Neuron (in vitro differentiated cells): ENCODE measurements around the gene DISC1.
"Not testable (repeated sequence)": the region's sequence is repeated elsewhere in the genome, so short reads cannot be mapped to it uniquely, and the experiment has no call there.

Experiments used
- H2AFZ ChIP-seq: one replicate; pipeline ENCODE4 v1.6.1; 2013; ENCODE audit warnings: low read depth, mild to moderate bottlenecking, inconsistent platforms, low read length, moderate library complexity
- H3K27me3 ChIP-seq: one replicate; pipeline ENCODE4 v1.6.1; 2013; ENCODE audit warnings: low read length; ENCODE audit not compliant: insufficient read depth
- H3K36me3 ChIP-seq: one replicate; pipeline ENCODE4 v1.6.1; 2013; ENCODE audit warnings: low read length; ENCODE audit not compliant: insufficient read depth
- H3K4me1 ChIP-seq: one replicate; pipeline ENCODE4 v1.6.1; 2013; ENCODE audit warnings: low read length; ENCODE audit not compliant: insufficient read depth
- H3K4me3 ChIP-seq: 2 replicates; pipeline ENCODE4 v1.5.1; 2013; ENCODE audit warnings: mild to moderate bottlenecking, low read length, moderate library complexity
- H3K9me3 ChIP-seq: one replicate; pipeline ENCODE4 v1.6.1; 2013; ENCODE audit warnings: low read length

DISC1 gene

GRCh38 chr1:231669864-231670621 lies 43.5 kb downstream of the DISC1 start:
- not testable (repeated sequence) for H3K27me3 ChIP-seq, H3K9me3 ChIP-seq, H3K36me3 ChIP-seq, H3K4me3 ChIP-seq, H2AFZ ChIP-seq, H3K4me1 ChIP-seq

- H3K4me3 ChIP-seq: no peak overlapping the region
- H3K36me3 ChIP-seq: no peaks in the 10 kb centered on the region
- H3K27me3 ChIP-seq: no peaks in the 10 kb centered on the region
- H2AFZ ChIP-seq: no peak overlapping the region
- H3K4me1 ChIP-seq: no peaks in the 10 kb centered on the region
- H3K9me3 ChIP-seq: peaks cover 7% of the 10 kb centered on the region
Observed at GRCh38 chr1:231670755-231671154, 44.2 kb downstream of the DISC1 start.

DNA sequence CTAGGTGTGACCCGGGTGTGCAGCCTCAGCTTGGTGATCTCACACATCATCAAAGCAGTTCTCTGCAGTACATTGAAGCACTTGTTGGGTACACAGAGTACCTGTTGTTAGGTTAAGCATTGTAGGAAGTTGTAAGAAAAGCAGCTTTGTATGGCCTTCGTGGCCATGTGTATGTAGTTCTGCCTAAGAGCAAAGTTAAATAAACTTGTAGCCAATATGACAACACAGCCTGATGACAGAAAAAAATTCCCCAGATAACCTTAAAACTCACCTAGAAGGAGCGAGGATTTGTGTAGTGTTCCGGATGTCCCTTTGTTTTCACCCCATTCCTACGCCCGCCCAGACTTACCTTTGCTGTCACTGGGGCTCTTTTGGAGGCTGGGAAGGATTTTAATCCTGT lies 48.0 kb downstream of the DISC1 start:
- H3K4me1 ChIP-seq: no peaks in the 10 kb centered on the region

GRCh38 chr1:231676487-231676886 lies 49.9 kb downstream of the DISC1 start:
- no peak overlapping the region for H2AFZ ChIP-seq
- H3K4me3 ChIP-seq: no peak overlapping the region
- H3K9me3 ChIP-seq: peaks cover 6% of the 10 kb centered on the region
- H3K27me3 ChIP-seq: no peaks in the 10 kb centered on the region
- H3K36me3 ChIP-seq: no peaks in the 10 kb centered on the region
- H3K4me1 ChIP-seq: no peaks in the 10 kb centered on the region

More for the DNA sequence above, 48.0 kb downstream of the DISC1 start:
- Histone ChIP-seq H3K9me3 (peaks cover 7% of the 10 kb centered on the region), H3K4me3 (no peak overlapping the region), H3K36me3 (no peaks in the 10 kb centered on the region), H2AFZ (no peak overlapping the region), H3K27me3 (no peaks in the 10 kb centered on the region)

GRCh38 chr1:231677442-231677841 lies 50.9 kb downstream of the DISC1 start:
- H3K36me3 ChIP-seq: no peaks in the 10 kb centered on the region
- H2AFZ ChIP-seq: no peak overlapping the region
- H3K9me3 ChIP-seq: peaks cover 6% of the 10 kb centered on the region
- H3K4me1 ChIP-seq: no peaks in the 10 kb centered on the region
- no peak overlapping the region for H3K4me3 ChIP-seq
- no peaks in the 10 kb centered on the region for H3K27me3 ChIP-seq

GRCh38 chr1:231678011-231678432 lies 51.4 kb downstream of the DISC1 start:
- H3K36me3 ChIP-seq: no peaks in the 10 kb centered on the region
- H3K4me3 ChIP-seq: no peak overlapping the region
- no peak overlapping the region for H2AFZ ChIP-seq
- H3K4me1 ChIP-seq: no peaks in the 10 kb centered on the region
- H3K27me3 ChIP-seq: no peaks in the 10 kb centered on the region
- peaks cover 6% of the 10 kb centered on the region for H3K9me3 ChIP-seq

- H3K4me1 ChIP-seq: no peaks in the 10 kb centered on the region
- no peak overlapping the region for H2AFZ ChIP-seq
- no peaks in the 10 kb centered on the region for H3K27me3 ChIP-seq
- no peaks in the 10 kb centered on the region for H3K36me3 ChIP-seq
- no peak overlapping the region for H3K4me3 ChIP-seq
- H3K9me3 ChIP-seq: peaks cover 6% of the 10 kb centered on the region
Observed at GRCh38 chr1:231679109-231679508, 52.5 kb downstream of the DISC1 start.

GRCh38 chr1:231681006-231681405 lies 54.4 kb downstream of the DISC1 start:
- Histone ChIP-seq H2AFZ (no peak overlapping the region), H3K27me3 (no peaks in the 10 kb centered on the region), H3K4me1 (no peaks in the 10 kb centered on the region), H3K36me3 (no peaks in the 10 kb centered on the region), H3K9me3 (peaks cover 1% of the 10 kb centered on the region), H3K4me3 (no peak overlapping the region)

DNA sequence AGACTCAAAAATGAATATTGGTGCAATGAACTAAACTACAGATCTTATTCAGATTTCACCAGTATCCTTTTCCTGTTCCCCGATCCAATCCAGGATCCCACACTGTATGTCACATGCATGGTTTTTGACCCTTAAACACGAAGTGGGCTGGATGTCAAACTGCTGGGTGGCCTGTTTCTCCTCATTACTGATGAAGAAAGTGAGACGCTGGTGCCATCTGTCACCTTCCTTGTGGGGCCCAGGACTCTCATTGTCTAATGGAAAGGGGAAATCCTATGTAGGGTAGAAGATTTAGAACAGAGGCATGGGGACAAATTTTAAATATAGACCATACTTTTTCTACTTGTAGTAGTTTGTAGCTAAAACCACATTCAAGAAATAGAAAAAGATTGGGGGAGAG lies 56.2 kb downstream of the DISC1 start:
- H3K27me3 ChIP-seq: no peaks in the 10 kb centered on the region
- no peak overlapping the region for H3K4me3 ChIP-seq
- H3K4me1 ChIP-seq: no peaks in the 10 kb centered on the region
- peaks cover 1% of the 10 kb centered on the region for H3K9me3 ChIP-seq
- no peak overlapping the region for H2AFZ ChIP-seq
- H3K36me3 ChIP-seq: no peaks in the 10 kb centered on the region

GRCh38 chr1:231683439-231684165 lies 57.0 kb downstream of the DISC1 start:
- peaks cover 1% of the 10 kb centered on the region for H3K9me3 ChIP-seq
- H3K4me1 ChIP-seq: no peaks in the 10 kb centered on the region
- no peak overlapping the region for H2AFZ ChIP-seq
- H3K4me3 ChIP-seq: no peak overlapping the region
- H3K36me3 ChIP-seq: no peaks in the 10 kb centered on the region
- H3K27me3 ChIP-seq: no peaks in the 10 kb centered on the region

GRCh38 chr1:231684356-231685244 lies 58.0 kb downstream of the DISC1 start:
- no peaks in the 10 kb centered on the region for H3K27me3 ChIP-seq
- no peak overlapping the region for H3K4me3 ChIP-seq
- H3K9me3 ChIP-seq: peaks cover 1% of the 10 kb centered on the region
- no peak overlapping the region for H2AFZ ChIP-seq
- H3K36me3 ChIP-seq: no peaks in the 10 kb centered on the region
- H3K4me1 ChIP-seq: no peaks in the 10 kb centered on the region

- Histone ChIP-seq H3K4me3 (no peak overlapping the region), H3K4me1 (peaks cover 11% of the 10 kb centered on the region), H3K27me3 (no peaks in the 10 kb centered on the region), H3K9me3 (peaks cover 1% of the 10 kb centered on the region), H2AFZ (no peak overlapping the region), H3K36me3 (no peaks in the 10 kb centered on the region)
Observed at GRCh38 chr1:231686384-231686783, 59.8 kb downstream of the DISC1 start.

DNA sequence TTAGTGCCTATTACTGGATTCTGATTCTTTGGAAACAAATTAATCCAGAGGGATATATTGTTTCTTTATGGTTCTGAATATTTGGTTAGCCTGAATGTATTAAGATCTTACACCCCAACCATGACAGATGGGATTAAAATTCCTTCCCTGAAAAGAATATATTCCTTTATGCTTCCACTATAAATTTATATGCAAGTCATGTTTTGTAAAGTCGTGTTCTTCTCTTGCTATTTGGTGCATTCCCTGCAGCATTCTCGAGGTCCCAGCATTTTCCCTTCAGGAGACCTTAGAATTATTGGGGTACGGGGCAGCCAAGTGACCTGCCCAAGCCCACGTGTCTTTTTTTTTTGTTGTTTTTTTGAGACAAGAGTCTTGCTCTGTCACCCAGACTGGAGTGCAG lies 62.4 kb downstream of the DISC1 start:
- H2AFZ ChIP-seq: no peak overlapping the region

More for the DNA sequence above, 62.4 kb downstream of the DISC1 start:
- Histone ChIP-seq H3K9me3 (peaks cover 1% of the 10 kb centered on the region), H3K4me1 (peaks cover 11% of the 10 kb centered on the region), H3K36me3 (no peaks in the 10 kb centered on the region), H3K4me3 (no peak overlapping the region), H3K27me3 (no peaks in the 10 kb centered on the region)
